ENCODE data around the gene USP34. TPM values are rescaled to one million over a fixed set of nuclear protein-coding genes. Genes with fewer than 3 reads are reported as not detected.

USP34 gene, protein sequence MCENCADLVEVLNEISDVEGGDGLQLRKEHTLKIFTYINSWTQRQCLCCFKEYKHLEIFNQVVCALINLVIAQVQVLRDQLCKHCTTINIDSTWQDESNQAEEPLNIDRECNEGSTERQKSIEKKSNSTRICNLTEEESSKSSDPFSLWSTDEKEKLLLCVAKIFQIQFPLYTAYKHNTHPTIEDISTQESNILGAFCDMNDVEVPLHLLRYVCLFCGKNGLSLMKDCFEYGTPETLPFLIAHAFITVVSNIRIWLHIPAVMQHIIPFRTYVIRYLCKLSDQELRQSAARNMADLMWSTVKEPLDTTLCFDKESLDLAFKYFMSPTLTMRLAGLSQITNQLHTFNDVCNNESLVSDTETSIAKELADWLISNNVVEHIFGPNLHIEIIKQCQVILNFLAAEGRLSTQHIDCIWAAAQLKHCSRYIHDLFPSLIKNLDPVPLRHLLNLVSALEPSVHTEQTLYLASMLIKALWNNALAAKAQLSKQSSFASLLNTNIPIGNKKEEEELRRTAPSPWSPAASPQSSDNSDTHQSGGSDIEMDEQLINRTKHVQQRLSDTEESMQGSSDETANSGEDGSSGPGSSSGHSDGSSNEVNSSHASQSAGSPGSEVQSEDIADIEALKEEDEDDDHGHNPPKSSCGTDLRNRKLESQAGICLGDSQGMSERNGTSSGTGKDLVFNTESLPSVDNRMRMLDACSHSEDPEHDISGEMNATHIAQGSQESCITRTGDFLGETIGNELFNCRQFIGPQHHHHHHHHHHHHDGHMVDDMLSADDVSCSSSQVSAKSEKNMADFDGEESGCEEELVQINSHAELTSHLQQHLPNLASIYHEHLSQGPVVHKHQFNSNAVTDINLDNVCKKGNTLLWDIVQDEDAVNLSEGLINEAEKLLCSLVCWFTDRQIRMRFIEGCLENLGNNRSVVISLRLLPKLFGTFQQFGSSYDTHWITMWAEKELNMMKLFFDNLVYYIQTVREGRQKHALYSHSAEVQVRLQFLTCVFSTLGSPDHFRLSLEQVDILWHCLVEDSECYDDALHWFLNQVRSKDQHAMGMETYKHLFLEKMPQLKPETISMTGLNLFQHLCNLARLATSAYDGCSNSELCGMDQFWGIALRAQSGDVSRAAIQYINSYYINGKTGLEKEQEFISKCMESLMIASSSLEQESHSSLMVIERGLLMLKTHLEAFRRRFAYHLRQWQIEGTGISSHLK (N-terminal part only)
- total RNA-seq, result 74.6 and 117 TPM in 2 replicates

DNA sequence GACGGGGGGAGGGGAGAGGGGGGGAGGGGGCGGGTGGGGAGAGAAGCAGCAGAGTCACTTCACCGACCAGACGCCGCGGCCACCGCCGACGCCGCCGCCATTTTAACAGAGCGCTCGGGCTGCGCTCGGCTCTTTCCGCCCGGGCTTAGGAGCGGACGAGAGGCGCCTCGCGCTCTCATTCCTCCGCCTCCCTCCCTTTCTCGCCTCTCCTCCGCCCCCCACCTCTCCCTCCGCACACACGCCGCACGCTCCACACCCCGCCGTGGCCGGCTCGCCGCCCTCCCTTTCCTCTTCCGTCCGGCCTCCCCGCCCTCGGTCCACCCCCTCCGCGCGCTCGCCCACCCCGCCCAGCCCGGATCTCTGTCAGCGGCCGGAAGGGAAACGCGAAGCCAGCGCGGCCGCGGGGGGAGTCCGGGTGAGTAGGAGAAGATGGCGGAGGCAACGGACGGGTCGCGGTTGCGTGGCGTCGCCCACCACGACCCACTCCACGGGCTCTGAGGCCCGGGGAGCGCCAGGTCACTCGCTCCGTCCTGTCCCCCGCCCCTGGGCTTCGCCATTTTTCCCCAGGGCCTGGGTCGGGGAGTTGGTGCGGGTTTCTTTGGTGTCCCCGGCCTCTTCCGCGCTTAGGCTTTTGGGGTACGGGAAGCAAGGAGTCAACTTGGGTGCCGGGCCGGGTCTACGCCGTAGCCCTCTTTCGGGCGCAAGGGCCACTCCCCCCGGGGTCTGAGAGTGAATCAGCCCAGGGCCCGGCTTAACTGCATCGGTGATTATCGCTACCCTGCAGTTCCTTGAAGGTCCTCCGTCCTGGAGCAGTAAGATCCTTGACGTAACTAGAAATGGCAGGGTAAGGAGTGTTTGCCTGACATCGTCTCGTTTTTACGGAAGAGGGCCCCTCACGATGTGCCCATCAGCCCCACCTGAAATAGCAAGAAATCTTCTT, at the start of gene USP34:
Gene USP34, minus strand, starts transcription at position 123 of the 940 bp plus-strand sequence. CDS start 395 bp downstream, outside the sequence.

DNA sequence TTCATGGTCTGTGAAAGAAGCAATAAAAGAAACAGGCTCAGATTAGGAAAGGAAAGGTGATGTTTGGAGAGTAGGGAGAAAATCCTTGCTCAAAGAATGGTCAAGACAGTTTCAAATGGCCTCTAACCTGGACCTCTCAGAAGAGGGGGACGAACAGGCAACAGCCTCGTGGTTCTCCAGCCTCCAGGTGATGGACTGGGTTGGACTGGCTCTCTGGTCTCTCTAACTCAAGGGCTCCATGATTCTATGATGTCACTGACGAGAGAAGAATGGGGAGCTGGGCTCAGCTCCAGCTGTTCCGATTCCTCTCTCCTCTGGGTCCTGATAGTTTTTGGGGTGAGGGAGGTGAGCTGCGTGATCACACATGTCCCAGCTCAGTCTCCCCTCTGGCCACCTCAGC, 309.0 kb downstream of the USP34 start, which contains the start of gene C2orf74:
Gene C2orf74, plus strand, starts transcription at position 301 of the 400 bp plus-strand sequence. CDS start 327 bp downstream, outside the sequence.

Other genes starting within 250 kb of the USP34 start
- gene XPO1, start 67.3 kb upstream of the USP34 start, total RNA-seq, result 167 and 217 TPM in 2 replicates

Data from endothelial cell of coronary artery (primary cell).